H1 (cell line): ENCODE measurements around the gene SLC4A1AP. TPM values are rescaled to one million over a fixed set of nuclear protein-coding genes. Genes with fewer than 3 reads are reported as not detected.

Experiments
- CTCF ChIA-PET: fragments of 300-600 bp; sonication (Branson Sonifier 250); formaldehyde crosslinking; loops from one replicate; lab custom pipeline; 2021; ENCODE audit not compliant: partially characterized antibody; lab: Charles Lee
- POLR2A ChIA-PET: fragments of 300-600 bp; sonication (Branson Sonifier 250); formaldehyde crosslinking; loops from one replicate; lab custom pipeline; 2021; ENCODE audit warnings: inconsistent platforms; ENCODE audit not compliant: partially characterized antibody; lab: Charles Lee
- DNase-seq, 2 experiments: peaks; one replicate each; pipeline versions ENCODE4 v3.0.0 to v3.0.0-alpha.2; 2010 to 2022; ENCODE audit warnings: low spot score in 2 of 2, low read depth in 1 of 2, mixed read lengths in 1 of 2
- FAIRE-seq: peaks from 2 replicates; lab custom pipeline; 2011; peaks lifted over from hg19 to GRCh38; lab: Jason Lieb, UNC
- H2AFZ ChIP-seq: 2 replicates; pipeline ENCODE4 v1.8.1; 2012; ENCODE audit warnings: low read length, inconsistent platforms
- H2AK5ac ChIP-seq: 2 replicates; pipeline ENCODE4 v1.6.1; 2013; ENCODE audit warnings: low read depth, low read length
- H2BK120ac ChIP-seq: replicated peaks from 2 replicates; pipeline ENCODE3; 2013; ENCODE audit warnings: low read depth, low read length, inconsistent platforms
- H2BK12ac ChIP-seq: 2 replicates; pipeline ENCODE4 v1.6.1; 2013; ENCODE audit warnings: low read depth, low read length
- H2BK15ac ChIP-seq: 2 replicates; pipeline ENCODE4 v1.6.1; 2013; ENCODE audit warnings: low read length
- H2BK20ac ChIP-seq: 2 replicates; pipeline ENCODE4 v1.6.1; 2013; ENCODE audit warnings: low read length
- H2BK5ac ChIP-seq: 2 replicates; pipeline ENCODE4 v1.6.1; 2013; ENCODE audit warnings: low read depth, low read length
- H3K14ac ChIP-seq: 2 replicates; pipeline ENCODE4 v1.6.1; 2013; ENCODE audit warnings: inconsistent platforms; ENCODE audit not compliant: insufficient read length
- H3K18ac ChIP-seq: 2 replicates; pipeline ENCODE4 v1.6.1; 2013; ENCODE audit warnings: low read length; ENCODE audit errors: extremely low read depth
- H3K23ac ChIP-seq: 2 replicates; pipeline ENCODE4 v1.6.1; 2013; ENCODE audit warnings: inconsistent platforms; ENCODE audit not compliant: insufficient read length
- H3K23me2 ChIP-seq: 2 replicates; pipeline ENCODE4 v1.6.1; 2013; ENCODE audit warnings: low read depth, low read length
- H3K27ac ChIP-seq: 2 replicates; pipeline ENCODE4 v1.6.1; 2011; ENCODE audit warnings: low read depth, low read length, inconsistent platforms
- H3K27me3 ChIP-seq, 4 experiments: replicated peaks in 1 of 4; 1 replicate in 1 of 4; 2 replicates in 3 of 4; pipeline versions ENCODE4 v1.6.1 to v1.8.1; 2011 to 2013; ENCODE audit warnings: low read length in 3 of 4, mild to moderate bottlenecking in 3 of 4, inconsistent platforms in 2 of 4, mixed read lengths in 2 of 4, moderate library complexity in 1 of 4; ENCODE audit not compliant: control insufficient read depth in 3 of 4, insufficient read depth in 3 of 4; ENCODE audit errors: extremely low read depth in 1 of 4
- H3K36me3 ChIP-seq, 4 experiments: 2 replicates each; pipeline versions ENCODE4 v1.6.1 to v1.8.1; 2011 to 2013; ENCODE audit warnings: mild to moderate bottlenecking in 4 of 4, low read length in 3 of 4, moderate library complexity in 2 of 4, control low read depth in 1 of 4, inconsistent platforms in 1 of 4; ENCODE audit not compliant: insufficient read depth in 4 of 4, control insufficient read depth in 2 of 4
- H3K4ac ChIP-seq: replicated peaks from 2 replicates; pipeline ENCODE3; 2013; ENCODE audit warnings: low read length, low read depth, mixed read lengths, inconsistent platforms; ENCODE audit not compliant: insufficient read length
- H3K4me1 ChIP-seq, 4 experiments: replicated peaks in 1 of 4; 1 replicate in 1 of 4; 2 replicates in 3 of 4; pipeline versions ENCODE4 v1.6.1 to v1.8.1; 2011 to 2013; ENCODE audit warnings: low read length in 3 of 4, inconsistent platforms in 2 of 4, mixed read lengths in 1 of 4; ENCODE audit not compliant: insufficient read depth in 4 of 4, control insufficient read depth in 3 of 4
- H3K4me2 ChIP-seq, 2 experiments: 2 replicates each; pipeline versions ENCODE4 v1.6.1 to v1.8.1; 2011 to 2013; ENCODE audit warnings: low read depth in 2 of 2, low read length in 2 of 2, control low read depth in 1 of 2, inconsistent platforms in 1 of 2, mild to moderate bottlenecking in 1 of 2; ENCODE audit not compliant: insufficient read depth in 1 of 2
- H3K4me3 ChIP-seq, 4 experiments: fragments of 200-600, 300-600 bp in 1 of 4; sonication (generic), shearing (Covaris generic), sonication (Bioruptor Twin) in 1 of 4; 2 replicates each; pipeline versions ENCODE4 v1.5.1 to v1.8.1; 2011 to 2016; ENCODE audit warnings: low read length in 4 of 4, low read depth in 3 of 4, control low read depth in 2 of 4, inconsistent platforms in 2 of 4, mild to moderate bottlenecking in 2 of 4, mixed read lengths in 1 of 4, moderate library complexity in 1 of 4; ENCODE audit not compliant: insufficient read depth in 2 of 4; ENCODE audit errors: extremely low read depth in 1 of 4
- H3K56ac ChIP-seq: replicated peaks from 2 replicates; pipeline ENCODE3; 2013; ENCODE audit warnings: low read depth, mild to moderate bottlenecking, mixed read lengths, low read length, inconsistent platforms; ENCODE audit not compliant: insufficient read length
- H3K79me1 ChIP-seq: 2 replicates; pipeline ENCODE4 v1.6.1; 2013; ENCODE audit warnings: low read depth, low read length, control low read depth
- H3K79me2 ChIP-seq, 2 experiments: 2 replicates each; pipeline versions ENCODE4 v1.6.1 to v1.8.1; 2012 to 2013; ENCODE audit warnings: low read length in 2 of 2, mild to moderate bottlenecking in 2 of 2, inconsistent platforms in 1 of 2; ENCODE audit not compliant: insufficient read depth in 2 of 2, control insufficient read depth in 1 of 2
- H3K9ac ChIP-seq, 4 experiments: replicated peaks in 1 of 4; 1 replicate in 1 of 4; 2 replicates in 3 of 4; pipeline versions ENCODE4 v1.6.1 to v1.8.1; 2011 to 2013; ENCODE audit warnings: low read depth in 3 of 4, low read length in 3 of 4, control low read depth in 2 of 4, mild to moderate bottlenecking in 2 of 4, moderate library complexity in 2 of 4, inconsistent platforms in 1 of 4; ENCODE audit errors: extremely low read depth in 1 of 4
- H3K9me3 ChIP-seq, 2 experiments: 2 replicates each; pipeline versions ENCODE4 v1.6.1 to v1.8.1; 2012 to 2013; ENCODE audit warnings: mild to moderate bottlenecking in 2 of 2, moderate library complexity in 2 of 2, control low read depth in 1 of 2, inconsistent platforms in 1 of 2, low read depth in 1 of 2, low read length in 1 of 2, mixed read lengths in 1 of 2; ENCODE audit not compliant: insufficient read depth in 2 of 2
- H4K20me1 ChIP-seq, 2 experiments: replicated peaks in 1 of 2; 2 replicates each; pipeline versions ENCODE3 to v1.8.1; 2011 to 2013; ENCODE audit warnings: inconsistent platforms in 2 of 2, low read length in 2 of 2, mild to moderate bottlenecking in 1 of 2; ENCODE audit not compliant: insufficient read depth in 2 of 2, control insufficient read depth in 1 of 2
- H4K5ac ChIP-seq: 2 replicates; pipeline ENCODE4 v1.6.1; 2013; ENCODE audit warnings: low read length, low read depth, mixed read lengths, inconsistent platforms; ENCODE audit not compliant: insufficient read length
- H4K8ac ChIP-seq: 2 replicates; pipeline ENCODE4 v1.8.0; 2013; ENCODE audit warnings: mild to moderate bottlenecking, moderate library complexity, low read length, inconsistent platforms; ENCODE audit not compliant: insufficient read depth; ENCODE audit errors: extremely low read depth
- H4K91ac ChIP-seq: replicated peaks from 2 replicates; pipeline ENCODE3; 2013; ENCODE audit warnings: low read length, mixed read lengths, inconsistent platforms; ENCODE audit not compliant: insufficient read length
- CTBP2 ChIP-seq: IDR thresholded peaks from 2 replicates; pipeline ENCODE4 v1.7.0; 2011; ENCODE audit warnings: borderline replicate concordance, mild to moderate bottlenecking, moderate library complexity, mixed read lengths, low read length; ENCODE audit not compliant: insufficient read depth, insufficient read length
- EZH2 ChIP-seq: fragments of 200-600 bp; sonication (generic); IDR thresholded peaks from 2 replicates; pipeline ENCODE4 v1.7.1; 2012; ENCODE audit warnings: low read depth, mild to moderate bottlenecking, moderate library complexity, low read length, inconsistent platforms; ENCODE audit not compliant: severe bottlenecking
- FOSL1 ChIP-seq: IDR thresholded peaks from 2 replicates; pipeline ENCODE4 v1.6.1; 2011; ENCODE audit warnings: mild to moderate bottlenecking, low read depth, low read length, moderate library complexity; ENCODE audit not compliant: insufficient read depth
- JUND ChIP-seq: IDR thresholded peaks from 2 replicates; pipeline ENCODE4 v1.6.1; 2011; ENCODE audit warnings: mild to moderate bottlenecking, improper control_type of control experiment, low read length
- SP1 ChIP-seq: IDR thresholded peaks from 2 replicates; pipeline ENCODE4 v1.6.1; 2011; ENCODE audit warnings: low read depth, low read length
- YY1 ChIP-seq: IDR thresholded peaks from 2 replicates; pipeline ENCODE4 v1.6.1; 2011; ENCODE audit warnings: low read depth, mild to moderate bottlenecking, low read length
- WGBS, 2 experiments: shearing (Covaris generic) in 1 of 2; methylation state at CpG; one replicate each; pipeline versions ENCODE4 v1.1.6 to v1.1.7; 2013 to 2015; ENCODE audit warnings: low lambda C conversion rate in 2 of 2, mixed read lengths in 2 of 2, inconsistent platforms in 1 of 2, low coverage in 1 of 2, missing lambda C conversion rate in 1 of 2; ENCODE audit not compliant: insufficient replicate concordance in 2 of 2, insufficient coverage in 1 of 2, insufficient read length in 1 of 2; ENCODE audit errors: extremely low coverage in 1 of 2, missing lambda C conversion rate in 1 of 2; 5-methylcytosine and 5-hydroxymethylcytosine counted together
- polyA plus RNA-seq, 7 experiments: library from polyadenylated mRNA; depleted of rRNA in 3 of 7; stranded (reverse) in 5 of 7; unstranded in 2 of 7; fragments of >200 nt in 5 of 7; fragments of 200-250 nt in 2 of 7; gene quantifications; 1 replicate in 5 of 7; 2 replicates in 1 of 7; 4 replicates in 1 of 7; pipeline versions ENCODE4 v1.2.1 to v1.2.3, GENCODE V29; 2011 to 2013; ENCODE audit warnings: missing spikeins in 2 of 7, mixed read lengths in 2 of 7
- total RNA-seq: library from RNA; stranded (reverse); fragmentation: NEBNext Ultra II Directional; extraction: Animal tissue kit (Norgen Biotek cat#: 25700); gene quantifications from 2 replicates; pipeline ENCODE4 v1.2.1, GENCODE V29; 2021

Gene SLC4A1AP
- total and polyA plus RNA-seq, 2 of the 8 experiments (the other 6 are each of a cell fraction or from before 2014, with no cell fraction given), result 8.1 to 18.4 TPM

GRCh38 chr2:27721335-27721734, 57.6 kb downstream of the SLC4A1AP start:
- Histone ChIP-seq H4K91ac (no peak overlapping the region), H2BK120ac (no peak overlapping the region), H3K14ac (no peak overlapping the region), H3K36me3 (no peaks in the 10 kb centered on the region), H4K5ac (no peak overlapping the region), H3K4ac (no peak overlapping the region), H3K4me1 (peaks cover 11 to 30% (median 14%) of the 10 kb centered on the region in 4 experiments), H3K23me2 (peaks cover 4% of the 10 kb centered on the region; the same call in 1 of the 2 replicates), H3K56ac (no peak overlapping the region), H3K9ac (no peak overlapping the region), H4K8ac (no peak overlapping the region), H3K4me3 (no peak overlapping the region), H3K9me3 (no peaks in the 10 kb centered on the region), H4K20me1 (no peaks in the 10 kb centered on the region), H3K79me1 (no peaks in the 10 kb centered on the region), H3K18ac (no peak overlapping the region), H2BK20ac (no peak overlapping the region), H3K4me2 (no peak overlapping the region), H3K27ac (no peak overlapping the region), H2AK5ac (no peak overlapping the region), H2BK12ac (no peak overlapping the region), H3K23ac (no peak overlapping the region), H2BK15ac (no peak overlapping the region; the same call in 1 of the 2 replicates), H2AFZ (no peak overlapping the region), H2BK5ac (no peak overlapping the region), H3K79me2 (no peaks in the 10 kb centered on the region), H3K27me3 (no peaks in the 10 kb centered on the region)
- DNase-seq (no peak), FAIRE-seq (no peak)
- CTCF ChIA-PET, result interaction anchor here (0.9 to 3.6 kb wide), 4 partner anchors 8 to 39 kb away, joined by 3 to 51 read pairs (median 16); no protein-coding TSS in a partner anchor
- POLR2A ChIA-PET, result interaction anchor here (1.1 kb wide), 1 partner anchor 31 kb away, joined by 4 read pairs; no protein-coding TSS in a partner anchor
- WGBS, 2 experiments, result 75% methylated on average over 8 of the region's 8 CpGs; no CpG with 5 or more reads in 1 of the 2 experiments
- TF ChIP-seq SP1 (no peak), YY1 (no peak), FOSL1 (no peak), JUND (no peak), EZH2 (no peak), CTBP2 (no peak)
